Sigmoid colon (tissue), 7 donors: Measurements from ENCODE around the gene LIN52. TPM values are rescaled to one million over a fixed set of nuclear protein-coding genes. Genes with fewer than 3 reads are reported as not detected.

Source experiments
- DNase-seq: peaks from one replicate; pipeline ENCODE4 v3.0.0-alpha.2; 2019
- H3K27ac ChIP-seq, 4 donors: fragments of 200-600 bp; sonication (generic); one replicate each; pipeline ENCODE4 v1.5.1; 2016 to 2019; ENCODE audit warnings: mild to moderate bottlenecking in 1 of 4
- H3K27me3 ChIP-seq, 3 donors: fragments of 200-600 bp; sonication (generic); one replicate each; pipeline ENCODE4 v1.5.1; 2019; ENCODE audit warnings: mild to moderate bottlenecking in 1 of 3
- H3K36me3 ChIP-seq, 4 donors: fragments of 200-600 bp; sonication (generic); one replicate each; pipeline ENCODE4 v1.5.1; 2016 to 2019
- H3K4me1 ChIP-seq, 4 donors: fragments of 200-600 bp; sonication (generic); one replicate each; pipeline ENCODE4 v1.5.1; 2017 to 2019
- H3K4me3 ChIP-seq, 4 donors: fragments of 200-600 bp; sonication (generic); one replicate each; pipeline ENCODE4 v1.5.1; 2017 to 2019; ENCODE audit warnings: mild to moderate bottlenecking in 2 of 4, moderate library complexity in 1 of 4
- H3K9me3 ChIP-seq, 4 donors: fragments of 200-600 bp in 3 of 4; sonication (generic) in 3 of 4; one replicate each; pipeline versions ENCODE4 v1.5.1 to v1.6.1; 2013 to 2019
- CTCF ChIP-seq, 4 experiments: fragments of 450-650 bp in 3 of 4; fragments of 200-600 bp in 1 of 4; IDR thresholded peaks; one replicate each; pipeline ENCODE4 v1.5.1; 2016 to 2019; ENCODE audit warnings: antibody characterized with exemption in 4 of 4, mild to moderate bottlenecking in 3 of 4, moderate library complexity in 2 of 4
- EP300 ChIP-seq, 4 donors: sonication (generic); formaldehyde crosslinking; IDR thresholded peaks; one replicate each; pipeline ENCODE4 v1.6.1; 2017; ENCODE audit warnings: antibody characterized with exemption in 4 of 4
- POLR2A ChIP-seq, 2 donors: fragments of 450-650 bp; IDR thresholded peaks; one replicate each; pipeline ENCODE4 v1.6.1; 2016; ENCODE audit warnings: antibody characterized with exemption in 2 of 2, mild to moderate bottlenecking in 2 of 2, moderate library complexity in 2 of 2
- POLR2AphosphoS5 ChIP-seq, 4 donors: sonication (generic); formaldehyde crosslinking; IDR thresholded peaks; one replicate each; pipeline ENCODE4 v1.6.1; 2017; ENCODE audit warnings: antibody characterized with exemption in 4 of 4
- WGBS, 2 donors: extraction: QIAGEN DNeasy Blood & Tissue Kit; methylation state at CpG; one replicate each; pipeline ENCODE4 v1.1.7; 2013; 5-methylcytosine and 5-hydroxymethylcytosine counted together
- intact Hi-C: fragments of 100-400 bp; cut with DNase I; formaldehyde crosslinking; loops from one replicate; pipeline ENCODE4 v1.15.1; 2023
- polyA plus RNA-seq, 3 donors: library from polyadenylated mRNA; stranded (reverse); fragments of 200-250 nt; gene quantifications; one replicate each; pipeline ENCODE4 v1.2.3, GENCODE V29; 2013
- total RNA-seq, 4 donors: library from RNA; depleted of rRNA; stranded (reverse); fragments of >200 nt; gene quantifications; one replicate each; pipeline ENCODE4 v1.1.0, GENCODE V29; 2016
- donor health status: healthy with polysubstance abuse.
- donor health status: Bipolar disorder and iron deficiency.
- donor health status: healthy.

LIN52 gene
- total and polyA plus RNA-seq, 7 donors: 3.7 to 11.1 (median 9.1) TPM

GRCh38 chr14:74190927-74191575, 106.3 kb downstream of the LIN52 start:
- no peaks in the 10 kb centered on the region for H3K4me1 ChIP-seq
- no peaks in the 10 kb centered on the region for H3K27me3 ChIP-seq
- WGBS, 2 donors: 82 to 85% methylated on average over 3 of the region's 3 CpGs
- TF ChIP-seq EP300 (IDR thresholded peaks at IDR 0.05) (no peak), POLR2AphosphoS5 (IDR thresholded peaks at IDR 0.05) (no peak)
- H3K36me3 ChIP-seq: peaks cover 0 to 7% (median 0%) of the 10 kb centered on the region in 4 donors
- intact Hi-C loops: no loop called here
- H3K9me3 ChIP-seq: no peaks in the 10 kb centered on the region
- no peak for DNase-seq
- H3K4me3 ChIP-seq: no peak overlapping the region
- no peak overlapping the region for H3K27ac ChIP-seq

- Histone ChIP-seq H3K27me3 (no peaks in the 10 kb centered on the region), H3K4me1 (no peaks in the 10 kb centered on the region), H3K36me3 (peaks cover 6 to 17% (median 7%) of the 10 kb centered on the region in 4 donors), H3K9me3 (no peaks in the 10 kb centered on the region), H3K4me3 (no peak overlapping the region), H3K27ac (no peak overlapping the region)
- no peak for DNase-seq
- TF ChIP-seq CTCF (IDR thresholded peaks at IDR 0.05) (no peak), POLR2A (IDR thresholded peaks at IDR 0.05) (no peak), POLR2AphosphoS5 (IDR thresholded peaks at IDR 0.05) (no peak), EP300 (IDR thresholded peaks at IDR 0.05) (no peak)
- WGBS, 2 donors: 93 to 96% methylated on average over 8 of the region's 8 CpGs
- intact Hi-C loops: no loop called here
Observed at GRCh38 chr14:74194506-74195274, 109.9 kb downstream of the LIN52 start.

- 97 to 98% methylated on average over 7 of the region's 7 CpGs for WGBS, 2 donors
- Histone ChIP-seq H3K36me3 (peaks cover 6 to 18% (median 8%) of the 10 kb centered on the region in 4 donors), H3K9me3 (no peaks in the 10 kb centered on the region), H3K4me1 (no peaks in the 10 kb centered on the region), H3K27ac (no peak overlapping the region), H3K4me3 (no peak overlapping the region), H3K27me3 (no peaks in the 10 kb centered on the region)
- intact Hi-C loops: no loop called here
- no peak for DNase-seq
- TF ChIP-seq POLR2AphosphoS5 (IDR thresholded peaks at IDR 0.05): no peak
- TF ChIP-seq POLR2A (IDR thresholded peaks at IDR 0.05): no peak
- no peak for TF ChIP-seq EP300 (IDR thresholded peaks at IDR 0.05)
- no peak for TF ChIP-seq CTCF (IDR thresholded peaks at IDR 0.05)
Observed at GRCh38 chr14:74195623-74196022, 110.9 kb downstream of the LIN52 start.

GRCh38 chr14:74198441-74199234, 113.9 kb downstream of the LIN52 start:
- no peak overlapping the region for H3K27ac ChIP-seq
- H3K27me3 ChIP-seq: no peaks in the 10 kb centered on the region
- TF ChIP-seq CTCF (IDR thresholded peaks at IDR 0.05): no peak
- no peak for TF ChIP-seq EP300 (IDR thresholded peaks at IDR 0.05)
- no peak for TF ChIP-seq POLR2A (IDR thresholded peaks at IDR 0.05)
- no peak for TF ChIP-seq POLR2AphosphoS5 (IDR thresholded peaks at IDR 0.05)
- peaks cover 6 to 23% (median 10%) of the 10 kb centered on the region in 4 donors for H3K36me3 ChIP-seq
- intact Hi-C loops: no loop called here
- WGBS, 2 donors: 88 to 92% methylated on average over 7 of the region's 7 CpGs
- DNase-seq: no peak
- H3K4me1 ChIP-seq: no peaks in the 10 kb centered on the region
- H3K9me3 ChIP-seq: no peaks in the 10 kb centered on the region
- no peak overlapping the region for H3K4me3 ChIP-seq

GRCh38 chr14:74202113-74202512, 117.4 kb downstream of the LIN52 start:
- DNase-seq: no peak
- H3K27me3 ChIP-seq: no peaks in the 10 kb centered on the region
- H3K9me3 ChIP-seq: no peaks in the 10 kb centered on the region
- H3K4me3 ChIP-seq: no peak overlapping the region
- intact Hi-C loops: no loop called here
- TF ChIP-seq POLR2AphosphoS5 (IDR thresholded peaks at IDR 0.05) (no peak), POLR2A (IDR thresholded peaks at IDR 0.05) (no peak), CTCF (IDR thresholded peaks at IDR 0.05) (no peak), EP300 (IDR thresholded peaks at IDR 0.05) (no peak)
- no peak overlapping the region for H3K27ac ChIP-seq
- H3K36me3 ChIP-seq: peaks cover 6 to 27% (median 11%) of the 10 kb centered on the region in 4 donors
- H3K4me1 ChIP-seq: no peaks in the 10 kb centered on the region
